SK-N-SH treated with all-trans-retinoic acid at 6 μM for 48 hours (cell line): ENCODE measurements around the gene FARSB.

Source experiments
- ARNTL ChIP-seq: fragments of 450-650 bp; formaldehyde crosslinking; IDR thresholded peaks from 2 replicates; pipeline ENCODE4 v1.5.0; 2020; ENCODE audit warnings: low read depth, mild to moderate bottlenecking, moderate library complexity, borderline replicate concordance
- ESRRG ChIP-seq: fragments of 250-450 bp; sonication (Bioruptor Pico); IDR thresholded peaks from 2 replicates; pipeline ENCODE4 v1.6.1; 2021; ENCODE audit warnings: mild to moderate bottlenecking
- GLIS3 ChIP-seq: fragments of 250-450 bp; sonication (Bioruptor Pico); IDR thresholded peaks from 2 replicates; pipeline ENCODE4 v1.5.0; 2020; ENCODE audit warnings: mild to moderate bottlenecking, moderate library complexity
- ISL1 ChIP-seq: fragments of 250-450 bp; sonication (Bioruptor Pico); IDR thresholded peaks from 2 replicates; pipeline ENCODE4 v2.1.2; 2022; ENCODE audit warnings: mild to moderate bottlenecking, moderate library complexity
- PPARA ChIP-seq: fragments of 250-450 bp; sonication (Bioruptor Pico); IDR thresholded peaks from 2 replicates; pipeline ENCODE4 v1.5.0; 2020; ENCODE audit warnings: mild to moderate bottlenecking, borderline replicate concordance
- TCF4 ChIP-seq: fragments of 250-450 bp; sonication (Bioruptor Pico); IDR thresholded peaks from 2 replicates; pipeline ENCODE4 v1.8.0; 2021; ENCODE audit warnings: mild to moderate bottlenecking, moderate library complexity, borderline replicate concordance
- ZC3H10 ChIP-seq: fragments of 250-450 bp; sonication (Bioruptor Pico); IDR thresholded peaks from 2 replicates; pipeline ENCODE4 v1.5.1; 2021; ENCODE audit warnings: mild to moderate bottlenecking, moderate library complexity
- ZFP3 ChIP-seq: fragments of 250-450 bp; sonication (Bioruptor Pico); IDR thresholded peaks from 2 replicates; pipeline ENCODE4 v1.5.0; 2020; ENCODE audit warnings: mild to moderate bottlenecking, moderate library complexity
- ZFP30 ChIP-seq: fragments of 450-650 bp; formaldehyde crosslinking; IDR thresholded peaks from 2 replicates; pipeline ENCODE4 v1.5.0; 2022; ENCODE audit warnings: mild to moderate bottlenecking, moderate library complexity
- TF ChIP-seq, protein P1 (sequence below): fragments of 250-450 bp; sonication (Bioruptor Pico); IDR thresholded peaks from 2 replicates; pipeline ENCODE4 v1.5.1; 2021; ENCODE audit warnings: mild to moderate bottlenecking, moderate library complexity
- TF ChIP-seq, protein P2 (sequence below): fragments of 250-450 bp; sonication (Bioruptor Pico); IDR thresholded peaks from 2 replicates; pipeline ENCODE4 v1.8.0; 2020; ENCODE audit warnings: mild to moderate bottlenecking, moderate library complexity, borderline replicate concordance
- TF ChIP-seq, protein P3 (sequence below): fragments of 250-450 bp; sonication (Bioruptor Pico); IDR thresholded peaks from 2 replicates; pipeline ENCODE4 v1.8.0; 2021; ENCODE audit warnings: low read depth, mild to moderate bottlenecking, moderate library complexity, borderline replicate concordance

DNA sequence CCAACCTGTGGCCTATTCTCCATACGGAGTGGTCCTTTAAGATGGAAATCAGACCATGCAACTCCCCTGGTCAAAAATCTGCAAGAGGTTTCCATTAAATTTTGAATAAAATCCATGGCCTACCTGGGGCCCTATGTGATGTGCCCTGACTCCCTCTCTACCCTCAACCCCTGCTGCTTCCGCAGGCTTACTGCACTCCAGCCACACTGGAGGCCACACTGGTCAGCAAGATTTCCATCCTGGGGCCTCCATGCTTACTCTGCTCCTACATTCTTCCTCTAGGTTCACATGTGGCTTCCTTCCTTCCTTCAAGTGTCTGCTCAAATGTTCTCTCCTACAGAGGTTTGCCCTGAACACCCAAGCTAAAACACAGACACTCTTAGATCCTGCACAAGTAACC is 40.6 kb downstream of the FARSB start:
- TF ChIP-seq ISL1 (CRISPR knock-in tag) (no peak), ARNTL (CRISPR knock-in tag) (no peak), PPARA (CRISPR knock-in tag) (no peak), ZC3H10 (CRISPR knock-in tag) (no peak), ZFP3 (no peak), ZFP30 (no peak), TCF4 (CRISPR knock-in tag) (no peak), GLIS3 (CRISPR knock-in tag) (no peak), ESRRG (no peak)
- TF ChIP-seq, protein P1, sequence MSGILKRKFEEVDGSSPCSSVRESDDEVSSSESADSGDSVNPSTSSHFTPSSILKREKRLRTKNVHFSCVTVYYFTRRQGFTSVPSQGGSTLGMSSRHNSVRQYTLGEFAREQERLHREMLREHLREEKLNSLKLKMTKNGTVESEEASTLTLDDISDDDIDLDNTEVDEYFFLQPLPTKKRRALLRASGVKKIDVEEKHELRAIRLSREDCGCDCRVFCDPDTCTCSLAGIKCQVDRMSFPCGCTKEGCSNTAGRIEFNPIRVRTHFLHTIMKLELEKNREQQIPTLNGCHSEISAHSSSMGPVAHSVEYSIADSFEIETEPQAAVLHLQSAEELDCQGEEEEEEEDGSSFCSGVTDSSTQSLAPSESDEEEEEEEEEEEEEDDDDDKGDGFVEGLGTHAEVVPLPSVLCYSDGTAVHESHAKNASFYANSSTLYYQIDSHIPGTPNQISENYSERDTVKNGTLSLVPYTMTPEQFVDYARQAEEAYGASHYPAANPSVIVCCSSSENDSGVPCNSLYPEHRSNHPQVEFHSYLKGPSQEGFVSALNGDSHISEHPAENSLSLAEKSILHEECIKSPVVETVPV (CRISPR knock-in tag): no peak
- TF ChIP-seq, protein P2, sequence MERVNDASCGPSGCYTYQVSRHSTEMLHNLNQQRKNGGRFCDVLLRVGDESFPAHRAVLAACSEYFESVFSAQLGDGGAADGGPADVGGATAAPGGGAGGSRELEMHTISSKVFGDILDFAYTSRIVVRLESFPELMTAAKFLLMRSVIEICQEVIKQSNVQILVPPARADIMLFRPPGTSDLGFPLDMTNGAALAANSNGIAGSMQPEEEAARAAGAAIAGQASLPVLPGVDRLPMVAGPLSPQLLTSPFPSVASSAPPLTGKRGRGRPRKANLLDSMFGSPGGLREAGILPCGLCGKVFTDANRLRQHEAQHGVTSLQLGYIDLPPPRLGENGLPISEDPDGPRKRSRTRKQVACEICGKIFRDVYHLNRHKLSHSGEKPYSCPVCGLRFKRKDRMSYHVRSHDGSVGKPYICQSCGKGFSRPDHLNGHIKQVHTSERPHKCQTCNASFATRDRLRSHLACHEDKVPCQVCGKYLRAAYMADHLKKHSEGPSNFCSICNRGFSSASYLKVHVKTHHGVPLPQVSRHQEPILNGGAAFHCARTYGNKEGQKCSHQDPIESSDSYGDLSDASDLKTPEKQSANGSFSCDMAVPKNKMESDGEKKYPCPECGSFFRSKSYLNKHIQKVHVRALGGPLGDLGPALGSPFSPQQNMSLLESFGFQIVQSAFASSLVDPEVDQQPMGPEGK (CRISPR knock-in tag): no peak
- TF ChIP-seq, protein P3, sequence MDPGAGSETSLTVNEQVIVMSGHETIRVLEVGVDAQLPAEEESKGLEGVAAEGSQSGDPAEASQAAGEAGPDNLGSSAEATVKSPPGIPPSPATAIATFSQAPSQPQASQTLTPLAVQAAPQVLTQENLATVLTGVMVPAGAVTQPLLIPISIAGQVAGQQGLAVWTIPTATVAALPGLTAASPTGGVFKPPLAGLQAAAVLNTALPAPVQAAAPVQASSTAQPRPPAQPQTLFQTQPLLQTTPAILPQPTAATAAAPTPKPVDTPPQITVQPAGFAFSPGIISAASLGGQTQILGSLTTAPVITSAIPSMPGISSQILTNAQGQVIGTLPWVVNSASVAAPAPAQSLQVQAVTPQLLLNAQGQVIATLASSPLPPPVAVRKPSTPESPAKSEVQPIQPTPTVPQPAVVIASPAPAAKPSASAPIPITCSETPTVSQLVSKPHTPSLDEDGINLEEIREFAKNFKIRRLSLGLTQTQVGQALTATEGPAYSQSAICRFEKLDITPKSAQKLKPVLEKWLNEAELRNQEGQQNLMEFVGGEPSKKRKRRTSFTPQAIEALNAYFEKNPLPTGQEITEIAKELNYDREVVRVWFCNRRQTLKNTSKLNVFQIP (CRISPR knock-in tag): no peak
